HG02571 (cell line): ENCODE measurements around the gene TRMT61A.

Source experiments
- ATAC-seq: cut with Tn5 transposase; IDR thresholded peaks from one replicate; pipeline ENCODE4 v1.9.1; 2021; ENCODE audit warnings: mild to moderate bottlenecking, moderate library complexity; ENCODE audit not compliant: unreplicated experiment

TRMT61A gene

GRCh38 chr14:103533999-103534575 lies 5.1 kb downstream of the TRMT61A start:
- ATAC-seq: no peak

GRCh38 chr14:103534576-103535061 lies 5.6 kb downstream of the TRMT61A start:
- no peak for ATAC-seq

GRCh38 chr14:103535081-103535890 lies 6.3 kb downstream of the TRMT61A start:
- ATAC-seq: no peak

DNA sequence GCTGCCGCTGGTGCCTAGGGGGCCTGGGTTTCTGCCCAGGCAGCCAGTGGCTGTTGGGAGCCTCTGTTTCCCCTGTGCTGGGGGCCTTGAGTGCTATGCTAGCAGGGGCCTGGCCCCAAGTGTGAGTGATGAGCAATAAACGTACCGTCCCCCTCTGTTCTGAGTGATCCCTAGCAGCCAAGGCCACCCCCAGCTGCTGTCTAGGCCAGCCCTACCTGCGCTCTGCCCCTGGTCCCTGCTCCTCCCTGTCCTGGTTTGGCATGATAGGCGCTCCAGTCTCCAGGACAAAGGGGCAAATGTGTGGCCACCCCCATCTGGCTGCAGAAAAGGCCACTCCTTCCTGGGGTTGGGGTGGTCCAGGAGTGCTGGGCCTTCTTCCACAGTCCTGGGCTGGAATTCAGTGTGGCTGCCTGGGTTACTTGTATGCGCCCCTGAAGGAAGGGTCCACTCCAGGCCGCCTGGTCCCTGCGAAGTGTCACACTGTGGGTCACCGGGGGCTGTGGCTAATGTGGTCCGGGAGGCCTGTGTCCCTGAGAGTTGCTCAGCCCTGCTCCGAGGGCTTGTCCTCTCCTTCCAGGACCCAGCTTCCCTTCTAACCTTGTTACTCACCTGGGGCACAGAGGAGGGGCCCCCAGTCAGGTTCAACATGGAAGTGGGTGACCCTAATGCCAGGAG lies 7.0 kb downstream of the TRMT61A start:
- ATAC-seq: no peak

GRCh38 chr14:103536693-103537092 lies 7.7 kb downstream of the TRMT61A start:
- no peak for ATAC-seq

- no peak for ATAC-seq
Measured at GRCh38 chr14:103537175-103537990, 8.4 kb downstream of the TRMT61A start.

- no peak for ATAC-seq
Measured at GRCh38 chr14:103538291-103539055, 9.5 kb downstream of the TRMT61A start.

DNA sequence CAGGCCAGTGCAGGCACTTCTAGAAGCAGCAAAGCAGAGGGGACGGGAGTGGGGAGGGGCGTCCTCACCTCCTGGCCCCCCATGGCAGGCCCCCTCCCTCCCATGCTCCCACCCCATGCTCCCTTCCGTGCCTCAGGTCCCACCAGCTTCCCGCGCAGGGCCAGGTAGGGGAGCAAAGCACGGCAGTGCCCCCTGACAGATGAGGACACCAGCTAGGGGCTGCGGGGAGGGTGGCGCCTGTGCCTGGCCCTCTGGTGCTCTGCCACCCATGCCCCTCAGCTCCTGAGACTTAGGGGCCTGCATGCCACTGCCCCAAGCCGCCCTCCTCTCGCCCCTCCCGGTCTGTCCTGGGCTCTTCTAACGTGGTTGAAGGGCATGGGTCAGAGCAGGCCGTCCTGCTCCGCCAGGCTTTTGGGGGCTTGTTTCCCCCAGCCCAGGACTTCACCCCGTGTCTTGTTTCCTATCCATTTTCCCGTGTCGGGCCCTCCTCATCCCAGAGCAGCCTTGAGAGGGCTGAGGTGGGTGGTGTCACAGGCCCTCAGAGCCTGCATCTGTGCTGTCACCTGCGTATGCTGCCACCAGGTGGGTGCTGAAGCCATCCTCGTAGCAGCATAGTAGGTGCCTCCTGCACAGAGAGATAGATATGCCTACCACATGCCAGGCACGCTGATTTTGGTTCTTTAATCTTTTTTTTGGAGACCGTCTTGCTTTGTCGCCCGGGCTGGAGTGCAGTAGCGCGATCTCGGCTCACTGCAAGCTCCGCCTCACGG lies 10.2 kb downstream of the TRMT61A start:
- no peak for ATAC-seq

- no peak for ATAC-seq
Measured at GRCh38 chr14:103540821-103541708, 12.1 kb downstream of the TRMT61A start.

GRCh38 chr14:103541709-103542604 lies 13.0 kb downstream of the TRMT61A start:
- ATAC-seq: no peak

DNA sequence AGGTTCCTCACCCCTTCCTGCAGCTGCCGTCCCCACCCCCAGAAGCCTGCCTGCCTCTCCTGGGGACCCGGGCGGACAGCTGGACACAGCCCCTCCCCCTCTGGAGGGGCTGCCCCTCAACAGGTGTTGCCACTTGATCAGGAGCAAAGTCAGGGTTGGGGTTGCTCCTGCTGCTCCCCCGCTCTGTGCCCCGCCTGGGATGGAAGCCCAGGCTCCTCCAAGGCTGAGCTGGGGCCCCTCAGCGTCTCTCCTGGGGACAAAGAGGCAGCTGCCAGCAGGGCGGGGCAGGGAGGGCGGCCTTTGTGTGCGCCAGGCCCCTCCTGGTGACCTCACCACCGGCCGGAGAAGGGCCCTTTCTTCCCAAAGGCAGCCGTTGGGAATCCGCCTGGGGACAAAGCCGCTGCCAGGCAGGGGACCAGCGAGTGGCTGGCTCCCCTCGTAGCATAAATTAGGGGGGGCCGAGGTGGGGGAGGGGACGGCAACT lies 13.7 kb downstream of the TRMT61A start:
- ATAC-seq: no peak

- ATAC-seq: no peak
Measured at GRCh38 chr14:103543140-103543539, 14.1 kb downstream of the TRMT61A start.

- no peak for ATAC-seq
Measured at GRCh38 chr14:103543721-103544387, 14.9 kb downstream of the TRMT61A start.

DNA sequence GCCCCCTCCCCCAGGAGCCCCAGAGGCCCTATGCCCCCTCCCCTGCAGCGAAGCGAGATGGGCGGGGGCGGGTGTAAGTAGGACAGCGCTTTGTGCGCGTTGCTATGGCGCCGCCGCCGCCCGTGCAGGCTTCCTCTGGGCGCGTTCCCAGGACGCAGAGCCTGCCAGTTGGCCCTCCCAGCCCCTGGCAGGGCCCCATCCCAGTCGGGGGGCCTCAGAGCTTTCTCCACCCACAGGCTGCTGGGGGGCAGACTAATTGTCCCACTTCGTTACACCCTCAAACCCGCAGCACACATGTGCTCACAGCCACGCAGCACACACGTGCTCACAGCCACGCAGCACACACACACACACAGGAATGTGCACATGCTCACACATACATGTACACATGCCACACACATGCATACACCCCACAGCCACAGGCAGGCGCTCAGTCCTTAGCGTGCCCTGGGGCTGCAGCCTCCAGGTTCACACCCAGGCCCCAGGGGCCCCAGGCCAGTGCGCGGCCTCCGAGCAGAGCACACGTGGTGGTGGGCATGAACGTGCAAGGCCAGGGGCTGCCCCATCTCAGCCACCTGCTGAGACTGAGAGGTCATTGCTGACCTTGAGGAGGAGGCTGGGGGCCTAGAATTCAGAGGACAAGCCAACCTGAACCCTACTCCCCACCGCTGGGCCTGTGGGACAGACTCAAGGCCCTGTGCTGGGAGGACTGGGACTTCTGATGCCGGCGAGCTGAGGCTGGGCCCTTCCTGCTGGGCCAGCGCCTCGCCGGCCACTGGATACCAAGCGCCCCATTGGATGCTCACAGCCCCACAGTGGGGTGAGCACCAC lies 15.6 kb downstream of the TRMT61A start:
- ATAC-seq: no peak

DNA sequence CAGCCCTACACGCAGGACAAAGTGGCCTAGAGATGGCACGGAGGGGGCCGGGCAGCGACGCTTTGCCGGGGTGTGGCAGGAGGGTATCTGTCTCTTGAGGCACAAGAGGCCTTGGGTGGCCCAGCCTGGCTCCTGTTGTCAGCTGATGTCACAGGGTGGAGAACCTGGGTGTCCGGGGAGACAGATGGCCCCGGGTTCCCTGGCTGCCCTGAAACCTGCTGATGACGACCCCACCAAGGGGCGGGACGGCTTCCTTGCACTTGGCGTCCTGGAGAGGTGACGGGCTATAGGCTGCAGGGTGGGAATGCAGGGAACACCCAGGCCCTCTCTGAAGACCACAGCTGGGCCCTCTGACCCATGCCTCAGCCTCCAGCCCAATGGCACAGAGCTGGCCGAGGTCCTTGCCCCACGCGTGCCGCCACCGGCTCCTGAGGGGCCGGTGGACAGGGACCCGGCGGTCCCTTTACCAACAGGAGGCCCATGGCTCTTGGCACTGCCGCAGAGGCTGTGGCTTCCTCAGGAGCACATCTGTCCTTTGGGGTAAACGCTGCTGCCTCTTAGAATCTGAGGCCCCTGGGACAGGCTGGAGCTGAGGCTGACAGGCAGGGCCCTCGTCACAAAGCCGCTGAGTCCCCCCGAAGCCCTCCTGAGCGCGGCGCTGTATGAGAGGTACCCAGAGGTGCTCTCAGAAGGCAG lies 16.4 kb downstream of the TRMT61A start:
- no peak for ATAC-seq
